T-helper 9 cell (primary cell): ENCODE data around the gene TIMP2.
"Not testable (repeated sequence)": the region's sequence is repeated elsewhere in the genome, so short reads cannot be mapped to it uniquely, and the experiment has no call there.

Source experiments
- DNase-seq: peaks from one replicate; pipeline ENCODE4 v3.0.0-alpha.2; 2020

Gene TIMP2

GRCh38 chr17:78954684-78955083 lies 29.5 kb upstream of the TIMP2 start:
- DNase-seq, result no peak

DNA sequence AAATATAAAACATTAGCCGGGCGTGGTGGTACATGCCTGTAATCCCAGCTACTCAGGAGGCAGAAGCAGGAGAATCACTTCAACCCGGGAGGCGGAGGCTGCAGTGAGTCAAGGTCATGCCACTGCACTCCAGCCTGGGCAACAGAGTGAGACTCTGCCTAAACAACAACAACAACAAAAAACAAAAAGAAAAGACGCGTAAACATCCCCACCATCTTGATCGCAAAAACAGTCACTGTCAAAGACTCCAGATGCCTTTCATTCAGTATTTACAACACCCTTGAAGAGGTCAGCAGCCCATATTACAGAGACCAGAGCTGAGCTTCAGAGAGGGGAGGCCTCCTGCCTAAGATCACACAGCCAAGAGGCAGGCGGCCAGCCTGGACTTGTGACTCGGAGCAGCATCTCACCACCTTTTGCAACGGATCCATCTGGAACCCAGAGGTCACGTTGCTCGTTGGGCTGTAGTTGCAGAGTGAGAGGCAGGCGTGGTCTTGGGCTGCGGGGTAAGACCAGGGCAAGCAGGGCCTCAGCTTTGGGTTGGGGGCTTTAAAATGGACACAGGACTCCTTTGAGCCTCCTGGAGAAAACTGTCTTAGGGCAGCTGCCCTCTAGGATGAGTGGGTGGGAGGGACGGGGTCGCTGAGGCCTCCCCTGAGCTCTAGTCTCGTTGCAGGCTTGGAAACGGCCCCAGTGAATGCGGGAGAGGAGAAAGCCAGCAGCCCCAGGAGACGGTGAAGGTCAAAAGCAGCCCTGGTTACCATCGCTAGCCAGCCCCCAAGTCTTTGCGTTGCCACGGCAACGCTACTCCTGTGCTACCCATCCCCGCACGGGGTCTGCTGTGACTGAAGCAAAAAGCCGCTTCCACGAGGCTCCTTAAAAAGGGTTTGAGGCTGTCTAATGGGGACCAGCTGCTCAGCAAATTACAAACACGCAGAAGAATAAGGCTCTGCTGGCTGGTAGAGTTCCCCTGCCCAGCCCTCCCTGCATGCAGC lies 28.5 kb upstream of the TIMP2 start:
- DNase-seq, result no peak

GRCh38 chr17:78952706-78953105 lies 27.5 kb upstream of the TIMP2 start:
- DNase-seq, result no peak

DNA sequence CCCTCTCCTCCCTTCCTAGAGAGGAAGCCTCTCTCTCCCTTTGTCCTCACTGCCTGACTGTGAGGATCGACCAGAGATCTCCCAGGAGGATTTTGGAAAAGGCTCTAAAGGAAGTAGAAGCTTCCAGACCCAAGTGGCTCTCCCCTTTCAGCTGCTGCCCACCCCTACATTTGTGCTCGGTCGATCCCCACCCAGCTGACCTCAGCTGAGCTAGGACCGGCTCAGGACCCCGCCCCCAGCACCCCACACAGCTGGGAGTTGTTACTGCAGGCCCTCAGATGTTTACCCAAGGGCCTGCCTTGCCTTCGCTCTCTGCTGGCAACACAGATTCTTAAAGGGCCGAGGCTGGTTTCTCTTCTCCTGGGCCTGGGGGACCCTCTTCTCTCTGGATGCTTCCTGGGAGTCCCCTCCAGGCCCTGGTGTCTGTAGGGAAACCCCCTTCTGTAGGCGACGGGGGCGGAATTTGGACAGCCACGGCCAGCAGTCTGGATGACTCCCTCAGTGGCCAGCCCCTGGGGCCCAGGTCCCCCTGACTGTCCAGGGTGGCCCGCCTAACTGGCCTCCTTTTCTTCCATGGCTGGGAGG lies 26.9 kb upstream of the TIMP2 start:
- no peak for DNase-seq

DNA sequence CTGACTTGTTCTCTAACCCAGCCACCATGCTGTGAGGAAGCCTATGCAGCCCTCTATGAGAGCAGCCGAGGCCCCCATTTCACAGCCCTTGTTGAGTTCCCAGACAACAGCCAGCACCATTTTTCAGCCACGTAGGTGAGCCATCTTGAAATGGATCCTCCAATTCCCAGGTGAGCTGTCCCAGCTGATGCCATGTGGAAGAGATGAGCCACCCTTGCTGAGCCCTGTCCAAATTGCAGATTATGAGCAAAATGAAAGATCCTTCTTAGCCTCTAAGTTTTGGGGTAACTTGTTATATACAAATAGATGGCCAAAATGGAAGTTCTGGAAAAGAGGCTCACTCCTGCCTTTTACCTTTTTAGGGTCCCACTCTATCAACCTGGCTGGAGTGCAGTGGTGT lies 25.7 kb upstream of the TIMP2 start:
- DNase-seq, result no peak

DNA sequence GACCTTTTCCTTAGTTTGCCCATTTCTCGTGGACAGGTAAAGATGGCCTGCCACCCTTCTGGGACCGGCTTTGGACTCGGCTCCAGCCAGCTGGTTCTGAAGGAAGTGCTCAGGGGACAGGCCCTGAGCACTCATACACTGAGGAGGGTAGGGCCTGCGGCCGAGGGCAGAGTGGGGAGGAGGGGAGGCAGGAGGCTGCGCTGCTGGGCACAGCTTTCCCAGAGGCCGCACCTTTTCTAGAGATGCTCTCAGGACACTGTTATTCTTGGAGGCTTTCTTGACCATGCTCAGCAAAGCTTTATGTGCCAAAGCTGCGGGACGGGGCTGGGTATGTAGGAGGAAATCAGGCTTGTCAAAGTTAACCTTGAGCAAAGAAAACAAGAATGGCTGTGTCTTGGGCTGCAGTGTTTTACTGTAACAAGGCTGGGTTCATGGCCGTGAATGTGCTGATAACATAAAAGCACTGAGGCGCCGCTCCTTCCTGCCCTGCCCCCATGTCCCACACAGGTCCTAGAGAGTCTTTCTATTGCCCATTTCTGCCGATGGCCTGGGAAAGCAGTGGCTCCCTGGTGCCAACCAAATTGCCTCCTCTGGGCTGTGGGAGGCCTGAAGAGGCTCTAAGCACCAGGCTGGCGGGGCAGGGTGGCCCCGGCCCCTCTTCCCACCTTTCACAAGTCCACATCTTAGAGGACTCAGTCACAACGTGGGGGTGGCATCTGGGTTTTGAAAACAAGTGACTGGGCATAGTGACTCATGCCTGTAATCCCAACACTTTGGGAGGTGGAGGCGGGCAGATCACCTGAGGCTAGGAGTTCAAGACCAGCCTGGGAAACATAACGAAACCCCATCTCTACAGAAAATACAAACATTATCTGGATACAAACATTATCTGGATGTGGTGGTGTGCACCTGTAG lies 22.3 kb upstream of the TIMP2 start:
- no peak for DNase-seq

- DNase-seq, result no peak
Measured at GRCh38 chr17:78946631-78947030, 21.4 kb upstream of the TIMP2 start.

- DNase-seq, result no peak
Measured at GRCh38 chr17:78946131-78946530, 20.9 kb upstream of the TIMP2 start.

DNA sequence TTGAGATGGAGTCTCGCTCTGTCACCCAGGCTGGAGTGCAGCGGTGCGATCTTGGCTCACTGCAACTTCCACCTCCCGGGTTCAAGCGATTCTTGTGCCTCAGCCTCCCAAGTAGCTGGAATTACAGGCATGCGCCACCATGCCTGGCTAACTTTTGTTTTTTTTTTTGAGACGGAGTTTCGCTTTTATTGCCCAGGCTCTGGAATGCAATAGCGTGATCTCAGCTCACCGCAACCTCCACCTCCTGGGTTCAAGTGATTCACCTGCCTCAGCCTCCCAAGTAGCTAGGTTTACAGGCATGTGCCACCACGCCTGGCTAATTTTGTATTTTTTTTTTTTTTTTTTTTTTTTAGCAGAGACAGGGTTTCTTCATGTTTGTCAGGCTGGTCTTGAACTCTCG lies 20.3 kb upstream of the TIMP2 start:
- not testable (repeated sequence) for DNase-seq

GRCh38 chr17:78944956-78945355 lies 19.8 kb upstream of the TIMP2 start:
- no peak for DNase-seq

DNA sequence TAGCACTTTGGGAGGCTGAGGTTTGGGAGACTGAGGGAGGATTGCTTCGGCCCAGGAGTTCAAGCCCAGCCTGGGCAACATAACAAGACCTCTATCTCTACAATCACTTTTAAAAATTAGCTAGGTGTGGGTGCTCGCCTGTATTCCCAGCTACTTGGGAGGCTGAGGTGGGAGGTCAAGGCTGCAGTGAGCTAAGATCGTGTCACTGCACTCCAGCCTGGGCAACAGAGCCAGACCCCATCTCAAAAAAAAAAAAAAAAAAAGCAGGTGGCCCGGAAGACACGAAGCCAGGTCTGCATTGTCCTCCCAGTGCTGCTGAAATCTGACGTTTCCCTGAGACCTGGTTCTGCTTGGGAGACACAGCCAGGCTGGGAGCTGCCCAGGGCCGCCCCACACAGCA lies 18.8 kb upstream of the TIMP2 start:
- DNase-seq, result no peak

DNA sequence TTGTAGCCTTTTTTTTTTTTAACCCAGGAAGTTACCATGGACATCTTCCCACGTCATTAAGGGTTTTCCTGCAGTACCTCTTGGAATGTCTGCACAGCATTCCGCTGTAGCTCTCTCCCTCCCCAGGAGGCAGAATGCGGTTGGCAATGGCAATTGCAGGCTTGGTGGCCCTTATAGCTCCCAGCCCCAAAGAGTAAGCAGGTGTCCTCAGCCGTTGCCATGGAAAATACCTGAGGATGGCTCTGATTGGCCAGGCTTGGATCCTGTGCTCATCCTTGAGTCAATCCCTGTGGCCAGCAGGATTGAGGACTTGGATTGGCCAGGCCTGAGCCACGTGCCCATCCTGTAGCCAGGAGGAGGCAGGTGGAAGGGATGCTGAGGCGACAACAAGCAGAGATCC lies 15.5 kb upstream of the TIMP2 start:
- no peak for DNase-seq

- DNase-seq, result no peak
Measured at GRCh38 chr17:78940258-78940657, 15.1 kb upstream of the TIMP2 start.

GRCh38 chr17:78939615-78940014 lies 14.4 kb upstream of the TIMP2 start:
- no peak for DNase-seq

DNA sequence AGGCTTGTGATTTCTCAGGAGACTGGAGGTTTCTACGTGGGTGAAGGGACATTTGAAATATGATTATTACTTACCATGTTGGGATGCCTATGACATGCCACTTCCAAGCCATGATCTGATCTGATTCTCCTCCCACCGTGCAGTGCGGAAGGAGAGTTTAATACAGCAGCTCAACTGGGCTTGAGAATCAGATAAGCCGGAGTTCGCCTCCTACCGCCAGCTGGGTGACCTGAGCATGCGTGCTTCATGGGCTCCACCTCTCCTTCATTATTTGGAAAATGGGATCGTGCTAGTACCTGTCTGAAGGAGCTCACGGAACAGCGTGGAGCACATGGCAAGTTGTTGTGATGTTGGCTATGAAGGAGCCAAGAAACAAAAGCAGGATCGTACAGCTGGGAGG lies 12.4 kb upstream of the TIMP2 start:
- DNase-seq, result no peak

DNA sequence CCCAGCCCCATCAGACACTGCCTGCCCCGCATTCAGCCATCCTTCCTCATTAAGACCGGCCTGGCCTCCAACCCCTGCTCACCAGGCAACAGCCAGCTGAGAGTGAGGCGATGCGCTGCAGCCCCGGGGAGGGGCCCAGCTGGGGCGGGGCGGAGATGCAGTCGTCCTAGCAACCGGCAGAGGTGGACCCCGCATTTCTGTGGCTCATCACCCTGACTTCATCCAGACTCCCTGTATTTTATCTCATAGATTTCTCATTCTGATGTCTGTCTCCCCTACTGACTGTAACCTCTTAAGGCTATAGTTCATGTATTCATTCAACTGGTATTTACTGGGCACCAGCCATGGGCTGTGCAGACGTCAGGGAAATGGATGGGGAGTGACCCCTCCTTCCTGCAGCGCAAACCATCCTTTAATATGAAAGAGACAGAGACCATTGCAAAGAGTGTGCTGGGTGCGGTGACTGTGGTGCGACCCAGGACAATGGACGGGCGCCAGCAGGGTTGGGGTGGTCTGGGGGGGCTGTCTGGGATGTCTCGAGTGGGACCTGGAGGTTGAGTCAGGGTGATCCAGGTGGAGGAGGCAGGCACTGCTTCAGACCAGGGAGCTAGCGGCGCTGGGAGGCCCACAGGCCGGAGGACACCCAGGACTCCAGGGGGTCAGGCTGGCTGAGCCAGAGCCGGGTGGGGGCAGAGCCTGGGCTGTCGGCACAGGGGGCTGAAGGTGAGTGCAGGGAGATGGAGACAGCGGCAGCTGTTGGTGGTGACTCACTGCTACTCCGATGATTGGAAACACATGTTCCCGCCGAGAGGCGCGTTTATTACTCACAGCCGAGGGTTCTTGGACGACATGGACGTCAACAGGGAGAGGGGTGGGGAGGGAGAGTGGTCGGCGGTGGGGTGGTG lies 10.5 kb upstream of the TIMP2 start:
- DNase-seq, result no peak

- no peak for DNase-seq
Measured at GRCh38 chr17:78934681-78935418, 9.7 kb upstream of the TIMP2 start.

DNA sequence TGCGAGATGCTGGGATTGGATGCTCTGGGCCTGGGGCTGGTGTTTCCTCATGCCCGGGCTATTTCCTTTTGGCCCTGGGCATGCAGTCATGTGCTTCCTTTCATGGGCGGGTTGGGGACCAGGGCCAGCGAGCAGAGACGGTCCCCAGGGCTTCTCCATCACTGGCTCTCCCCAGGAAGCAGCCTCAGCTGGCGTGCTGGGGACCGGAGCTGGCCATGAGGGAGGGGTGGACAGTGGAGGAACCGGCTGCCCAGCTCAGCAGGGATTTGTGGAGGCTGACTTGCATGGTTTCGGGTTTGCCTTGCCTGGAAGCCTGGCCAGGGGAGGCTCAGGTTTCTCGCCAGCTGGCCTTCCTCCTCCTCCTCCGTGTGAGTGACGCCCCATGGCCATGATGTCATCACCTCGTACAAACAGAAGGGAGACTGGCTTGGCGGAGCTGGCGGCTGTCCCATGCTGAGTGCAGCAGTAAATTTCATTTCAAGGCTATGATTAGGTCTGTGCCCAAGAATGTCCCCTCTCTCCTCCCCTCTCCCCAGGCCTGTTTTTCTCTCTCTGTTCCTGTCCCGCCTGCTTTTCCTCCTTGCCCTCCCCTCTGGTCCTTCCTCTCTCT lies 8.9 kb upstream of the TIMP2 start:
- no peak for DNase-seq

DNA sequence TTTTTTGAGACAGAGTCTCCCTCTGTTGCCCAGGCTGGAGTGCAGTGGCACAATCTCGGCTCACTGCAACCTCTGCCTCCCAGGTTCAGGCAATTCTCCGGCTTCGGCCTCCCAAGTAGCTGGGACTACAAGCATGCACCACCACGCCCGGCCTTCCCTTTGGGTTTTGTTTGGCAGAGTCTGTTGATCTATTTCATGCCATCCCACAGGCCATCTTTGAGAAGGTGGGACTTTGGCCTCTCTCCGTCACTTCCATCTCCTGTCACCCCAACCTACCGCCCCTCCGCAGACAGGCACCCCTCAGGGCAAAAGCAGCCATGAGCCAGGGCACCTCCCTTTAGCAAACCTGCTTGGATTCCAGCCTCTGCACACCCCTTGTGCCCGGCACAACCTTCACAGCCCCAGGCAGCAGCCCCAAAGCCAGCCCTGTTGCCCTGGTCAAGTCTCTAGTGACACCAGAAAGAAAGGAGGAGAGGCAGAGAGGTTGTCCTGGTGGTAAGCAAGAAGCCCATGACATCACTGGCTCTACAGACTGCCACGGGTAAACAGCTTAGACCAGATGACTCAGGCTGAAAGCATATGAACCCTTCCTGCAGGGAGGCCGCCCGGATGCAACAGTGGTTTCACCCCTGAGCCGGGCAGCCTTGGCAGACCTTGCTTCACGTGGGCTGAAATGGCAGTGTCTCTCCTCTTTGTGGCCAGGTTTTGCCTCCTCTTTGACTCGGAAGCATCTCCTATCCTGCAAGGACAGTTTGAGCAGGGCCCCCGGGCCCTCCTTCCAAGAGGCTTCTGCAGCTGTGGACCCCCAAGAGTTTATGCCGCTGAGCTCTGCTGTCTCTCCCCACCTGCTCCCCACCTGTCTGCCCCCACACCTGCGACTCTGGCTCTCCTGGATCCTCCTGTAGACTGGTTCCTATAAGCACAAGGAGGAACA lies 8.1 kb upstream of the TIMP2 start:
- DNase-seq, result peak; percentile 25
